A673 (cell line): ENCODE results near the gene FIGNL1.

Experiments
- EZH2 ChIP-seq: fragments of 200-600 bp; sonication (generic); IDR thresholded peaks from 2 replicates; pipeline ENCODE4 v1.6.1; 2017; ENCODE audit warnings: borderline replicate concordance, low read depth, mild to moderate bottlenecking, mixed read lengths, antibody characterized with exemption, low read length; ENCODE audit not compliant: poor library complexity, severe bottlenecking
- TF ChIP-seq, protein P1 (sequence below): fragments of 300-800, 200-600 bp; sonication (generic); conservative IDR thresholded peaks from 2 replicates; pipeline ENCODE4 v1.5.1; 2017; ENCODE audit warnings: low read depth, mild to moderate bottlenecking, antibody characterized with exemption, low read length, moderate library complexity, mixed read lengths

DNA sequence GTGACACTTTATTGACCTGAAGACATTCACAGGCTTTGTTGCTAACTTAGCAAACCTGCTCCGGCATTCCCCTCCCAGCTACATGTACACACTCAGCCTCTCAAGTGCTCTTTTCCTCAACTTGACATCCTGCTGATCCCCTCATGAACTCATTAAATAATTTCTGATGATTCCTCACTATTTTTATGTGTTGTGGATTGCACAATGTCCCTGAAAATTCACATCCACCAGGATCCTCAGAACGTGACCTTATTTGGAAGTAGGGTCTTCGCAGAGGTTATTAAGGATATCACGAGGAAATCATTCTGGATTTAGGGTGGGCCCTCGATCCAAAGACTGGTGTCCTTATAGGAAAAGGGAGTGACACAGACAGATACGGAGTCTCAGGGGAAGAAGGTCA lies 27.3 kb downstream of the FIGNL1 start:
- TF ChIP-seq, protein P1, sequence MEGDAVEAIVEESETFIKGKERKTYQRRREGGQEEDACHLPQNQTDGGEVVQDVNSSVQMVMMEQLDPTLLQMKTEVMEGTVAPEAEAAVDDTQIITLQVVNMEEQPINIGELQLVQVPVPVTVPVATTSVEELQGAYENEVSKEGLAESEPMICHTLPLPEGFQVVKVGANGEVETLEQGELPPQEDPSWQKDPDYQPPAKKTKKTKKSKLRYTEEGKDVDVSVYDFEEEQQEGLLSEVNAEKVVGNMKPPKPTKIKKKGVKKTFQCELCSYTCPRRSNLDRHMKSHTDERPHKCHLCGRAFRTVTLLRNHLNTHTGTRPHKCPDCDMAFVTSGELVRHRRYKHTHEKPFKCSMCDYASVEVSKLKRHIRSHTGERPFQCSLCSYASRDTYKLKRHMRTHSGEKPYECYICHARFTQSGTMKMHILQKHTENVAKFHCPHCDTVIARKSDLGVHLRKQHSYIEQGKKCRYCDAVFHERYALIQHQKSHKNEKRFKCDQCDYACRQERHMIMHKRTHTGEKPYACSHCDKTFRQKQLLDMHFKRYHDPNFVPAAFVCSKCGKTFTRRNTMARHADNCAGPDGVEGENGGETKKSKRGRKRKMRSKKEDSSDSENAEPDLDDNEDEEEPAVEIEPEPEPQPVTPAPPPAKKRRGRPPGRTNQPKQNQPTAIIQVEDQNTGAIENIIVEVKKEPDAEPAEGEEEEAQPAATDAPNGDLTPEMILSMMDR: no peak
- TF ChIP-seq EZH2: no peak
